ENCODE results near the gene TTC19.

DNA sequence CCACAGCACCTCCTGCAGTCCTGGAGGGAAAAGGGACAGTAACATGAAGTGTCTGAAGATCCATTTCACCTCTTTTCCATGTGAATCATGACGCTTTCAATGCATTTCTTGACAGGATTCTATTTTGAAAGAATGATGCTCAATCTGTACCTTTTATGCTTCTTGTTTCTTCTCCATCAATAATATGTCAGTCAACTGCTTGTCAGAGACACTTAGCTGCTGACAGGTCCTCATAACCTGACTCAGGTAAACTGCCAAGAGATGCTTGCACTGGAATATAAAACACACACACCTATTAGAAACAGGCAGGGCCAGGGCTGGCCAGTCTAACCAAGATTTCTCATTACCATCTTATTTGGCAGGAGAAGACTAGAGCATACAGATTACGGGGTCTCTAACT lies 21.7 kb upstream of the TTC19 start:
- TF ChIP-seq, protein P1, sequence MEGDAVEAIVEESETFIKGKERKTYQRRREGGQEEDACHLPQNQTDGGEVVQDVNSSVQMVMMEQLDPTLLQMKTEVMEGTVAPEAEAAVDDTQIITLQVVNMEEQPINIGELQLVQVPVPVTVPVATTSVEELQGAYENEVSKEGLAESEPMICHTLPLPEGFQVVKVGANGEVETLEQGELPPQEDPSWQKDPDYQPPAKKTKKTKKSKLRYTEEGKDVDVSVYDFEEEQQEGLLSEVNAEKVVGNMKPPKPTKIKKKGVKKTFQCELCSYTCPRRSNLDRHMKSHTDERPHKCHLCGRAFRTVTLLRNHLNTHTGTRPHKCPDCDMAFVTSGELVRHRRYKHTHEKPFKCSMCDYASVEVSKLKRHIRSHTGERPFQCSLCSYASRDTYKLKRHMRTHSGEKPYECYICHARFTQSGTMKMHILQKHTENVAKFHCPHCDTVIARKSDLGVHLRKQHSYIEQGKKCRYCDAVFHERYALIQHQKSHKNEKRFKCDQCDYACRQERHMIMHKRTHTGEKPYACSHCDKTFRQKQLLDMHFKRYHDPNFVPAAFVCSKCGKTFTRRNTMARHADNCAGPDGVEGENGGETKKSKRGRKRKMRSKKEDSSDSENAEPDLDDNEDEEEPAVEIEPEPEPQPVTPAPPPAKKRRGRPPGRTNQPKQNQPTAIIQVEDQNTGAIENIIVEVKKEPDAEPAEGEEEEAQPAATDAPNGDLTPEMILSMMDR (IDR thresholded peaks at IDR 0.05), result no peak
- no peak for TF ChIP-seq POLR2A (IDR thresholded peaks at IDR 0.05)

Data from breast epithelium (tissue), 3 donors.